ENCODE data around the gene CTNNBL1. TPM values are rescaled to one million over a fixed set of nuclear protein-coding genes. Genes with fewer than 3 reads are reported as not detected.
"Not testable (repeated sequence)": the region's sequence is repeated elsewhere in the genome, so short reads cannot be mapped to it uniquely, and the experiment has no call there.

Gene CTNNBL1
- total RNA-seq, 1 donor from 2014 or later, result 32.4 TPM

DNA sequence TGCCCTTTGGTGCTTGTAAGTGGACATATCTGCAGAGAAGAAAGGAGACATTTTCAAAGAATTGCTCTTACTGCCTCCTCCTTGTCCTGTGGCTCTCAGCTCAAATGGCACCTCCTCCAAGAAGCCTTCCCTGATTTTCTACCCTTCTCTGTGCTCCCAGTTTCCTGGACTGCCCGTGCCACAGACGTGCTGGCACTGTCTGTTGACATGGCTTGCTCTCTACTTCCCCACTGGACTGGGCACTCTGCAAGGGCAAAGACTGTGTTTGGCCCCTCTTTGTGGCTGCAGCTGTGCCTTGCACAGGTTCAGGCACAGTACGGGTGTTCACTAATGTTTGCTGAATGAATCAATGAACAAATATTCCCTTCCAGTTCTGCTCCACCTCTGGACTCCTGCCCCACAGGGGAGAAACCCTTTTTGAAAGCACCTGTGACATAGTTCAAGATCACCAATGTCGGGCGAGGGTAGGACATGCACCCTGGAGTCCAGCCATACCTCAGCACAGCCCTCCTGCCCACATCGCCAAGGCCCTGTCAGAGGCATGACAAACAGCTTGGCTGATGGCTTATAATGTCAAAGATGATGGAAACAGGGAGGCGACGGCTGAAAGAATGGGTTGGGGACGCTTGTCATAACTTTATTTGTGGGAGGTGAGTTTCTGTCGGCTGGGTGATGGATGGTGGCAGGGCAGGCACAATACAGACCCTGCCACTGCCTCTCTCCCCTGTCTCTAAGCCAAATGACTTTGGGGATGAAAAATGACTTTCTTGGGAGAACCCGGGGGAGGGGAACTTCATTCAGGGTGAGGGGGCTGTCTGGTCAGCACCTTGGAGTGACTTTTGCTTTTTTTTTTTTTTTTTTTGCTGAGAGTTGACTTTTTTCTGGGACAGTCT is 15.6 kb upstream of the CTNNBL1 start:
- DNase-seq (ENCODE audit: extremely low read depth, low read depth, low spot score), result no peak

GRCh38 chr20:37679751-37680150 is 14.1 kb upstream of the CTNNBL1 start:
- DNase-seq (ENCODE audit: extremely low read depth, low read depth, low spot score), result not testable (repeated sequence)

DNA sequence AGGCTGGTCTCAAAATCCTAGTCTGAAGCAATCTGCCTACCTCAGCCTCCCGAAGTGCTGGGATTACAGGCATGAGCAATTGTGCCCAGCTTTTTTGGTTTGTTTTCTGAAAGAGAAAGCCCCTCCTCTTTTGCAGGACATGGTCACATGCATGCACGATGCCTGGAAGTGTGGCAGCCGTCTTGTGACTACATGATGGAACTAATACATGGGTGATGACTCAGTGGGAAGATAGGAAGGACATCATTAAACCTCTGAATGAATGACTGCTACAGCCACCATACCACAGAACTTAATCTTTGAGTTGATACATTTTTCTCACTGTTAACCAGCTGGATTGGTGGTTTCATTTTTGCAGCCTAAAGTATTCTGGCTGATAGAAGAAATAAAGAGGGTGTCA is 13.4 kb upstream of the CTNNBL1 start:
- no peak for DNase-seq (ENCODE audit: extremely low read depth, low read depth, low spot score)

DNA sequence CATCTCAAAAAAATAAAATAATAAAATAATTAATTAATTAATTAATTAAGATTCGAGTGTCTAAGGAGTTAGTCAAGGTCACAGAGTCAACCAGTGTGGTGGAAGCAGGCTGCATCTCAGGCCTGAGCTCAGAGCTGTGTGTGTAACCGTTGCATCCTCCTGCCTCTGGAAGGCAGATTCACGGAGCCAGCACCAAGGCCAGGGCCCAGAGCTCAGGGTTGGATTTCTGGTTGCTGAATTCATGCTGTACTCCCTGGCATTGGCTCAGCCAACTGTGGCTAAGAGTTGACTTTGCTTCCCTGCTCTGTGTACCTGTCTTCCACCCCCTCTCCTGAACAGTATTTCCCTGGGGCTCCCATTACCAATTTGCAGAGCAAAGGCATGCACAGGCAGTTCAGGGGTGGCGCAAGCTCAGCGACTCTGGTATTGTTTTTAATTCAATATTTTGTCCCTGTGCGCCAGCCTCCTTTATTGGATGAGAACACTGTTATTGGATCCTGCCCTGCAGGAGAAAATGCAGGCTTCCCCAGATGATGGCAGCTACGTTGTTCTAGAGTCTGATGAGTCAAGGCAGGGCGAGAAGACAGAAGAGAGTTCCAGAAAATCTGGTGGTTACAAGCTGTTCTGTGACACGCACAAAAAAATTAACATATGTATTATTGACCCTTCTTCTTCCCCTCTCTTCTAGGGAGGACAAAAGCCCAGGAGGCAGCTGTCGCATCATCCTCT is 12.3 kb upstream of the CTNNBL1 start:
- DNase-seq (ENCODE audit: extremely low read depth, low read depth, low spot score), result no peak

DNA sequence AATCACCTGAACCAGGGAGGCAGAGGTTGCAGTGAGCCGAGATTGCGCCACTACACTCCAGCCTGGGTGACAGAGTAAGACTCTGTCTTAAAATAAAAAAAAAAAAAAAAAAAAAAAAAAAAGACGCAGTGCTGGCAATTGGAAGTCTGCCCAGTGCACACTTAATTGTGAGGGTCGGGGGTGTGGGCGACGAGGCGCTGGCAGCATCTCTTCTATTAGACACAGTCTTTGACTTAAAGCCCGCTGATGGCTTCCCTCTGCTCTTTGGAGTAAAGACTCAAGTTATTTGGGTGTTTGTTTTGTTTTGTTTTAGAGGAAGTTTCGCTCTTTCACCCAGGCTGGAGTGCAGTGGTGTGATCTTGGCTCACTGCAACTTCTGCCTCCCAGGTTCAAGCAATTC is 10.7 kb upstream of the CTNNBL1 start:
- not testable (repeated sequence) for DNase-seq (ENCODE audit: extremely low read depth, low read depth, low spot score)

GRCh38 chr20:37686762-37687477 is 6.9 kb upstream of the CTNNBL1 start:
- DNase-seq (ENCODE audit: extremely low read depth, low read depth, low spot score), result no peak

- no peak for DNase-seq (ENCODE audit: extremely low read depth, low read depth, low spot score)
Measured at GRCh38 chr20:37687478-37687805, 6.4 kb upstream of the CTNNBL1 start.

DNA sequence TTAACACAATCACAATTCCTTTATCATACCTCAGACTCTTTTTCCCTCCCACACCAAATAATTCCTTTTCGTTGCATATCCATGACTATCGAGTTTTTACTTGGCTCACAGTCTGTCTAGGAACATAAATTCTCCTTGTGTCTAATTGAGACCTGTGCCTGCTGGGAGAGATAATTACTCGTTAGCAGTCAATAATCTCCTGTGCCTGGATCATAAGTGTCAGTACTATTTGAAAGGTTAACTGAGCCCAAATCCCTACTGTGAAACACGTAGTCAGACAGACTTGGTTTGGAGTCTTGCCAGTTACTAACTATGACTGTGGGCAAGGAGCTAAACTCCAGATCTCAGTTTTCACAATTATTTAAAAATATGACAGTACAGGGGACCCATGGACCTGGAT is 5.7 kb upstream of the CTNNBL1 start:
- DNase-seq (ENCODE audit: extremely low read depth, low read depth, low spot score), result no peak

DNA sequence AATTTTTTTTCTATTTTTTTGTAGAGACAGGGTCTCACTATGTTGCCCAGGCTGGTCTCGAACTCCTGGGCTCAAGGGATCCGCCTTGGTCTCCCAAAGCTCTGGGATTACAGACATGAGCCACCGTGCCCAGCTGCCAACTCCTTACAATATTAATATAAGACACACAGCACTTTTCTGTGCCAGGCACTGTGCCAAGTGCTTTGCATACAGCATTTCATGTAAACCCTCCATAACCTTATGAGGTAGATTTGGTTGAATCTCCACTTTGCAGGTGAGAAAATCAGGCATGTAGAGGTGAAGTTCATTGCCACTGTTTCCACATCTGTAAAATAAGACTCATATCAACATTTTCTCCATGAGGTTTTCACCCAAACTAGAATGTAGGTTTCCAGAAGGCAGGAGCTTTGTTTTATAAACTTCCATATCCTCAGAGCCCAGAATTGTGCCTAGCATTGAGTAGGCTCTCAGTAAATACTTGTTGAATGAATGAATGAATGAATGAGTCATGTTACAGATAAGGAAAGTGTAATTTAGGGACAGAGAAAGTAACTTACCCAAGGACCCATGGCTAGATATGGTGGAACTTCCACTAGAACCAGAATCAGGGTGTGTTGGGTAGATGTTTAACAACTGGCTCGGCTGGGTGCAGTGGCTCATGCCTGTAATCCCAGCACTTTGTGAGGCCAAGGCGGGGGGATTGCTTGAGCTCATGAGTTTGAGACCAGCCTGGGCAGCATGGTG is 3.0 kb upstream of the CTNNBL1 start:
- DNase-seq (ENCODE audit: extremely low read depth, low read depth, low spot score), result no peak

DNA sequence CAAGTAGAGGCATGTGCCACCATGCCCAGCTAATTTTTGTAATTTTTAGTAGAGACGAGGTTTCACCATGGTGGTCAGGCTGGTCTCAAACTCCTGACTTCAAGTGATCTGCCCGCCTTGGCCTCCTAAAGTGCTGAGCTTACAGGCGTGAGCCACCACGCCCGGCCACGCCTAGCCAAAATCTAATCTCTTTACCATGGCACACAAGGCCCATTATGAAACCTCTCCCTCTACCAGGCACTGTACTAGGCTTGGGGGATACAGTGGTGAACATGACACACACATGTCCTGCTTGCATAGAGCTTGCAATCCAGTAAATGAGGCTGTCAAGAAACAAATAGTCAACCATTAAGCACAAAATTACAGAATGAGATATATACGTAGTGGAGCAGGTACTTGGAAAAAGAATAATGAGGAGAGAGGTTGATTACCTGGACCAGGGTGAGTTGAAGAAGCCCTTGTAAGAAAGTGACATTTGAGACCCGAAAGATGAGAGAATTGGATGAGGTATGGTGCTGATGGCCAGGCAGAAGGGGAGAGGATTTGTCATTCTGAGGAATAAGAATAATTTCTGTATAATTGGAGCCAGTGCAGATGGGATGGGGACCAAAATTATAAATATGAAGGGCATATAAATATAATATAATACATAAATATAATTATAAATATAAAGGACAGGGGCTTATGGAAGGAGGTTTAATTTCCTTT is 1.2 kb upstream of the CTNNBL1 start:
- no peak for DNase-seq (ENCODE audit: extremely low read depth, low read depth, low spot score)

DNA sequence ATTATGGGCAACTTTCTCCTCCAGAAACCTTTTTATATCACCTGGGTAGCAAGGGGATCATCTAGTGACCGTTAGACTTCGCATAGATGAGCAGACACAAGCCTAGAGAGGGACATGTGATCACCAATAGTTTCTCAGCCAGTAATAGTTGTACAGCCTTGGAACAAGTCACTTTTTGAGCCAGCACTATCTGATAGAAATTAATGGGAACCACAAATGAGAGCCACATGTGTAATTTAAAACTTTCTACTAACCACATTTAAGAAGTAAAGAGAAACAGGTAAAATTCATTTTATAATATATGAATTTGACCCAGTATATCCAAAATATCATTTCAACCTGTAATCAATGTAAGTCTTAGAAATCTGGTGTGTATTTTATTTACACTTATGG is 592 bp upstream of the CTNNBL1 start:
- no peak for DNase-seq (ENCODE audit: extremely low read depth, low read depth, low spot score)

DNA sequence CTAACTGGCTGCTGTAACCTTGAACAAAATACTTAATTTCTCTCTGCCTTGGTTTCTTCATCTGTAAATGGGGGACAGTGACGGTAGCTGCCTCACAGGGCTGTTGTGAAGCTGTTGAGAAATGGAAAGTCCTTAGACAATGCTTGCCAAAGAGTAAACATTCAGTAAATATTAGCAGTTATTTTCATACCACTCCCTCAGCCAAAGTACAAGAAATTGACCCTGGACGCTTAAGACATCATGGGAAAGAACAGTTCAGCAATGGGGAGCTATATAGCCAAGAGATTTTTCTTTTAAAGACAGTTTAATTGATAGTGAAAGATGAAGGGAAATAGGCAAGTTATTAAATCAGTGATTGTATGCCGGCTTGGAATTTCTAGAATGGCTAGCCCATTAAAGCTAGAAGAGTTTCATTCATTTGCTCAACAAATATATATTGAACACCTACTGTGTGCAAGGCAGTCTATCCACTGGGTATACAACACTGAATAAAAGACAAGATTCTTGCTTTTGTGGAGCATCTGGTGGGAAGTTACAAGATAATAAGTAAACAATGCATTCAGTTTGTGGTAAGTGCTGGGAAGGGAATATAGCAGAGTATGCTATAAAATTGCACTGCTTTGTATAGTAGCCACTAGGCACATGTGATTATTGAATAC is 2.0 kb downstream of the CTNNBL1 start:
- DNase-seq (ENCODE audit: extremely low read depth, low read depth, low spot score), result no peak

- DNase-seq (ENCODE audit: extremely low read depth, low read depth, low spot score), result no peak
Measured at GRCh38 chr20:37697314-37697713, 3.5 kb downstream of the CTNNBL1 start.

DNA sequence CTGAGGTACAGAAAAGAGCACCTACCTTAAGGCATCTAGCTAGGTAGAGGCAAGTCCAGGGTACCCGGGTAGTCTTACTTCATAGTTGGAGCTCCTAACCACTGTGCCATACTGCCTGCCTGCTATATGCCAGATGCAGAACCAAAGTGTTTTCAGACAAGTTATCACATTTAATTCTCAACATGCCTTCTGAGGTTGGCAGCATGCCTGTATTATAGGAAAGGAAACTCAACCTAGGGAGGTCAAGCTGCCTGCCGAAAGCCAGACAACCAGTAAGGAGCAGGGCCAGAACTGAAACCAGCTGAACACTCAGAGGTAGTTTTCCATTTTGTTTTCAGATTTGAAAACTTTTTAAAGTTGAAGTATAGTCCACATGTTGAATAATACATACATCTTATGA is 5.4 kb downstream of the CTNNBL1 start:
- no peak for DNase-seq (ENCODE audit: extremely low read depth, low read depth, low spot score)

GRCh38 chr20:37700301-37700700 is 6.5 kb downstream of the CTNNBL1 start:
- DNase-seq (ENCODE audit: extremely low read depth, low read depth, low spot score), result no peak

GRCh38 chr20:37701676-37702075 is 7.8 kb downstream of the CTNNBL1 start:
- not testable (repeated sequence) for DNase-seq (ENCODE audit: extremely low read depth, low read depth, low spot score)

- DNase-seq (ENCODE audit: extremely low read depth, low read depth, low spot score), result no peak
Measured at GRCh38 chr20:37702403-37703034, 8.7 kb downstream of the CTNNBL1 start.

GRCh38 chr20:37703035-37703845 is 9.4 kb downstream of the CTNNBL1 start:
- no peak for DNase-seq (ENCODE audit: extremely low read depth, low read depth, low spot score)

Measured in glomerular endothelial cell (primary cell).